Lower leg skin (tissue), 4 donors: Measurements from ENCODE around the gene SH3BGR. TPM values are rescaled to one million over a fixed set of nuclear protein-coding genes. Genes with fewer than 3 reads are reported as not detected.

Experiments used
- DNase-seq, 2 donors: peaks; one replicate each; pipeline ENCODE4 v3.0.0-alpha.2; 2019; ENCODE audit warnings: low spot score in 2 of 2
- H3K4me3 ChIP-seq: fragments of 200-600 bp; sonication (generic); 2 replicates; pipeline ENCODE4 v1.5.1; 2017; ENCODE audit warnings: mild to moderate bottlenecking, low read depth; ENCODE audit not compliant: poor library complexity, severe bottlenecking
- POLR2A ChIP-seq, 2 donors: fragments of 450-650 bp; IDR thresholded peaks; one replicate each; pipeline ENCODE4 v1.6.1; 2016 to 2017; ENCODE audit warnings: antibody characterized with exemption in 2 of 2, mild to moderate bottlenecking in 1 of 2, moderate library complexity in 1 of 2
- WGBS, 2 donors: methylation state at CpG; one replicate each; pipeline ENCODE4 v1.1.5; 2018; 5-methylcytosine and 5-hydroxymethylcytosine counted together
- intact Hi-C: fragments of 100-400 bp; cut with DNase I; formaldehyde crosslinking; loops from one replicate; pipeline ENCODE4 v1.15.0; 2023; ENCODE audit warnings: low total_unique reads
- total RNA-seq, 4 donors: library from RNA; depleted of rRNA; stranded (reverse); fragments of >200 nt; gene quantifications; one replicate each; pipeline ENCODE4 v1.1.0, GENCODE V29; 2016
- TF ChIP-seq, protein P1 (sequence below), 3 donors: fragments of 450-650 bp; IDR thresholded peaks; one replicate each; pipeline ENCODE4 v1.5.1; 2016; ENCODE audit warnings: antibody characterized with exemption in 3 of 3, mild to moderate bottlenecking in 3 of 3, moderate library complexity in 2 of 3

Gene SH3BGR
- total RNA-seq, 4 donors from 2014 or later: 0.74 to 3.7 (median 3.5) TPM; not detected in 1

DNA sequence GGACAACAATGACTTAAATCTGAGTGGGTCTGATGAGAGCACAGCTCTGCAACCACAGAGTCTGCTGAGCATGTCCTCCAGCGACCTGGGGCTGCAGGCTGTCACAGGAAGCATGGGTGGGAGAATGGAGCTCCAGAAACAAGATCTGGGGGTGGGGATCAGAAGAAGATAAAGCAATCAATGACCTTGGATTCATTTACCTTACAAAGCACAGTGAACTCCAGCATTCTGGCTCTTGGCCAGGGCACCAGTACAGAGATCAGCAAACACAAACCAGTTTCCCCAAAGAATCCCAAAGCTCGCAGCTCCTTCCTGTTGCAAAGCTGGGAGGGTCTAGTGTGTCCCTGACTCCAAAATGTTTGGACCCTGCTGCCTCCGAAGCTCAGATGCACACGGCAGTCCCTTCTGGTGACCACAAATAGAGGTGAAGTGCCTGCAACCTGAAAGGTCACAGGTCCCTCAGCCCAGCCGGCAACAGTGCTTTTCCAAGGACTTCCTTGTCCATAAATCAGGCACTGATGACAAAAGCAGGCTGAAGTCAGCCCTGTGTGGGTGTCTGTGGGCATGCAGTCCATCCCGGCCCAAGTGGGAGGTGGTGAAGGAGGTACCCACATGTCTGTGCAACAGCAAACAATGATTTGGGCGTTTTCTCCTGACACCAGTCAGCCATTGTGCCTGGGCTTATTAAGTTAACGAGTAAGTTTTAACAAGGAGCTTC, 76.1 kb downstream of the SH3BGR start:
- DNase-seq: no peak
- intact Hi-C loops: no loop called here
- TF ChIP-seq, protein P1, sequence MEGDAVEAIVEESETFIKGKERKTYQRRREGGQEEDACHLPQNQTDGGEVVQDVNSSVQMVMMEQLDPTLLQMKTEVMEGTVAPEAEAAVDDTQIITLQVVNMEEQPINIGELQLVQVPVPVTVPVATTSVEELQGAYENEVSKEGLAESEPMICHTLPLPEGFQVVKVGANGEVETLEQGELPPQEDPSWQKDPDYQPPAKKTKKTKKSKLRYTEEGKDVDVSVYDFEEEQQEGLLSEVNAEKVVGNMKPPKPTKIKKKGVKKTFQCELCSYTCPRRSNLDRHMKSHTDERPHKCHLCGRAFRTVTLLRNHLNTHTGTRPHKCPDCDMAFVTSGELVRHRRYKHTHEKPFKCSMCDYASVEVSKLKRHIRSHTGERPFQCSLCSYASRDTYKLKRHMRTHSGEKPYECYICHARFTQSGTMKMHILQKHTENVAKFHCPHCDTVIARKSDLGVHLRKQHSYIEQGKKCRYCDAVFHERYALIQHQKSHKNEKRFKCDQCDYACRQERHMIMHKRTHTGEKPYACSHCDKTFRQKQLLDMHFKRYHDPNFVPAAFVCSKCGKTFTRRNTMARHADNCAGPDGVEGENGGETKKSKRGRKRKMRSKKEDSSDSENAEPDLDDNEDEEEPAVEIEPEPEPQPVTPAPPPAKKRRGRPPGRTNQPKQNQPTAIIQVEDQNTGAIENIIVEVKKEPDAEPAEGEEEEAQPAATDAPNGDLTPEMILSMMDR (IDR thresholded peaks at IDR 0.05): no peak
- TF ChIP-seq POLR2A (IDR thresholded peaks at IDR 0.05): no peak
- WGBS, 2 donors: 24 to 25% methylated on average over 8 of the region's 8 CpGs
- H3K4me3 ChIP-seq: no peak overlapping the region

DNA sequence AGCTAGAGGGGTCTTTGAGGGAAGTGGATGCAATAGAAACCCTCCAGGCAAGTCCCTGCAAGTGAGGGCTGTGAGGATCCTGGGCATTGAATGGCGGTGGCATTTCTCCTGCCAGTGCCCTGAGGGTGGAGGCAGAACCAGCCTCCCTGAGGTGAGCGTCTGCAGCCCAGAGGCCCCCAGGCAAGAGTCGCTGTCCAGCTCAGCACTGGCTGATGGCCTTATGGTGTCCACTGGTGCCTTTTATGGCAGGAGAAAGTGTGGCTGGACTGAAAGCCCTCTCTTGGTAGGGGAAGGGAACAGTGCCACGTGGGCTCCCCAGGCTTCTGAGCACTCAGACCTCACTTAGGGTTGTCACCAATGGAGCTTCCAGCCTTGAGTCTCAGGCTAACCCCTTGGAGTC, 77.3 kb downstream of the SH3BGR start:
- TF ChIP-seq, protein P1 (IDR thresholded peaks at IDR 0.05): no peak
- no peak for TF ChIP-seq POLR2A (IDR thresholded peaks at IDR 0.05)
- DNase-seq: no peak
- WGBS, 2 donors: 40 to 48% methylated on average over 4 of the region's 4 CpGs
- intact Hi-C loops: no loop called here
- no peak overlapping the region for H3K4me3 ChIP-seq

DNA sequence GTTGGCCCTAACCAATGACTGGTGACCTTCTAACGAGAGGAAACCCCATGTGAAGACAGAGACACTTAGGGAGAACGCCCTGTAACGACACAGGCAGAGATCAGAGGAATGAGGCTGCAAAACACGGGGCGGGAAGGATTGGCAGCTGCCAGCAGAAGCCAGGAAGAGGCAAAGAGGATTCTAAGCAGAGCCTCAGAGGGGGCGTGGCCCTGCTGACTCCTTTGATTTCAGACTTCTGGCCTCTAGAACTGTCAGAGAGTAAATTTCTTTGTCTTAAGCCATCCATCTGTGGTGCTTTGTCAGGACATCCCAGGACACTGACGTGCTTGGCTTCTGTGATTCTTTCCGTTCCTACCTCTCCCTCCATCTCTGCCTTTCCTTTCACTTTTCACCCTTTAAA, 79.3 kb downstream of the SH3BGR start:
- WGBS, 2 donors: 29 to 30% methylated on average over 8 of the region's 8 CpGs
- TF ChIP-seq POLR2A (IDR thresholded peaks at IDR 0.05): no peak
- TF ChIP-seq, protein P1 (IDR thresholded peaks at IDR 0.05): no peak
- intact Hi-C loops: no loop called here
- no peak overlapping the region for H3K4me3 ChIP-seq
- DNase-seq: no peak

DNA sequence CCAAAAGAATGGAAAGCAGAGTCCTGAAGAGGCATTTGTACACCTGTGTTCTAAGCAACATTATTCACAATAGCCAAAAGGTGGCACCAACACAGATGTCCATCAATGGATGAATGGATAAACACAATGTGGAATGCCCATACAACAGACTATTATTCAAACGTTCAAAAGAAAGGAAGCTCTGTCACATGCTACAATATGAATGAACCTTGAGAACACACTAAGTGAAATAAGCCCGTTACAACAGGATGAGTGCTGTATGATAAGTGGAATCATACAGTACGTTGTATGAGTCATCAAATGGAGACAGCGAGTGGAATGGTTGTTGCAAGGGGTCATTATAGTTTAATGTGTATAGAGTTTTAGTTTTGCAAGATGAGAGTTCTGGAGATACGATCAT, 80.1 kb downstream of the SH3BGR start:
- H3K4me3 ChIP-seq: no peak overlapping the region
- intact Hi-C loops: no loop called here
- DNase-seq: no peak
- TF ChIP-seq POLR2A (IDR thresholded peaks at IDR 0.05): no peak
- TF ChIP-seq, protein P1 (IDR thresholded peaks at IDR 0.05): no peak
- WGBS, 2 donors: 65 to 66% methylated on average over 4 to 5 of the region's 5 CpGs

DNA sequence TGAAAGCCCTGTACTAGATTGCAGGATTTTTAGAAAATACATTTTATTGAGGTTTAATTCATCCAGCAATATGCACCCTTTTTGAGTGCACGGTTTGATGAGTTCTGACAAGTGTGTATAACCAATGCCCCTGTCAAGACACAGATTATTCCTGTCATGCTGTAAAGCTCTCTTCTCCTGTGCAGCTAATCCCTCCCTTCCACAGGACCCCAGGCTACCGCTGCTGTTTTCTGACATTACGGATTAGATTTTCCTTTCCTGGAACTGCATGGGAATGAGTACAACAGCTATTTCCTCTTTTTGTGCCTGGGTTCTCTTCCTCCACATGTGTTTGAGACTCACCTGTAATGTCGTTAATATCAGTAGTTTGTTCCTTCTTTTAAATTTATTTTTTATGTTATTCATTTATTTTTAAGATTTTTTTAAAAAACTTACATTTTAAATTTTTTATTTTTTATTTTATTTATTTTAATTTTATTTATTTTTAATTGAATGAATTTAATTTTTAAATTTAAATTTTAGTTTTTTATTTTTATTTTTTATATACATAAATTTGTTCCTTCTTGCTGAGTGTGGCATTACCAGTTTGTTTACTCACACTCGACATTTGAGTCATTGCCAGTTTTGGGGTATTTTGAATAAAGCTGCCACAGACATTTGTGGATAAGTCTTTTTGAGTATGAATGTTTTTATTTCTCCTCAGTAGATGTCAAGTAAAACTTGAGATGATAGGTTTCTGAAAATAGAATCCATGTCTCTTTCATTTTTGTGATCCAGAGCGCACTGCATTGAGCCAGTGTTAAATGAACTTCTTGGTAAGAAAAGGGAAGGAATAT, 82.0 kb downstream of the SH3BGR start:
- TF ChIP-seq, protein P1 (IDR thresholded peaks at IDR 0.05): no peak
- no peak for TF ChIP-seq POLR2A (IDR thresholded peaks at IDR 0.05)
- no peak overlapping the region for H3K4me3 ChIP-seq
- DNase-seq: no peak
- WGBS, 2 donors: 41 to 59% methylated on average over 6 of the region's 6 CpGs
- intact Hi-C loops: no loop called here
